ENCODE measurements around the gene CADM3.

CADM3 gene, protein sequence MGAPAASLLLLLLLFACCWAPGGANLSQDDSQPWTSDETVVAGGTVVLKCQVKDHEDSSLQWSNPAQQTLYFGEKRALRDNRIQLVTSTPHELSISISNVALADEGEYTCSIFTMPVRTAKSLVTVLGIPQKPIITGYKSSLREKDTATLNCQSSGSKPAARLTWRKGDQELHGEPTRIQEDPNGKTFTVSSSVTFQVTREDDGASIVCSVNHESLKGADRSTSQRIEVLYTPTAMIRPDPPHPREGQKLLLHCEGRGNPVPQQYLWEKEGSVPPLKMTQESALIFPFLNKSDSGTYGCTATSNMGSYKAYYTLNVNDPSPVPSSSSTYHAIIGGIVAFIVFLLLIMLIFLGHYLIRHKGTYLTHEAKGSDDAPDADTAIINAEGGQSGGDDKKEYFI

DNA sequence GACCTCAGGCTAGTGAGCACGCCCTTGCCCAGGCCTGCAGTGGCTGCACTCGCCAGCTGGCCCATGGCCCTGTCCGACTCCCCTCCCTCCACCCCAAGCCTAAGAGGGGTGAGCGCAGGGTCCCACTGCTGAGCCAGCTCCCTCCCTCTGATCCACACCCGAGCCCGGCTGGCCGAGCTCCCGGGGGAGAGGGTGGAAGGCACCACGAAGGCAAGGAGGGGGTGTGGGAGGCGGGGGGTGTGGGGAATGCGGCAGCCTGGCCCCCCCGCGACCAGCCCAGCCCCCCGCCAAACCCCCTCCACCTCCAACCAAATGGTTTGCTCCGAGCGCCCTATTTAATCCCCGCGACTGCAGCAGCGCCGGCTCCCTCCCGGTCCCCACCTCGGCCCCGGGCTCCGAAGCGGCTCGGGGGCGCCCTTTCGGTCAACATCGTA lies at the start of gene CADM3:
Gene CADM3, plus strand, starts transcription at position 362 of the 434 bp plus-strand sequence. CDS start 151 bp downstream, outside the sequence.
- no peak for DNase-seq (ENCODE audit: low read depth)

DNA sequence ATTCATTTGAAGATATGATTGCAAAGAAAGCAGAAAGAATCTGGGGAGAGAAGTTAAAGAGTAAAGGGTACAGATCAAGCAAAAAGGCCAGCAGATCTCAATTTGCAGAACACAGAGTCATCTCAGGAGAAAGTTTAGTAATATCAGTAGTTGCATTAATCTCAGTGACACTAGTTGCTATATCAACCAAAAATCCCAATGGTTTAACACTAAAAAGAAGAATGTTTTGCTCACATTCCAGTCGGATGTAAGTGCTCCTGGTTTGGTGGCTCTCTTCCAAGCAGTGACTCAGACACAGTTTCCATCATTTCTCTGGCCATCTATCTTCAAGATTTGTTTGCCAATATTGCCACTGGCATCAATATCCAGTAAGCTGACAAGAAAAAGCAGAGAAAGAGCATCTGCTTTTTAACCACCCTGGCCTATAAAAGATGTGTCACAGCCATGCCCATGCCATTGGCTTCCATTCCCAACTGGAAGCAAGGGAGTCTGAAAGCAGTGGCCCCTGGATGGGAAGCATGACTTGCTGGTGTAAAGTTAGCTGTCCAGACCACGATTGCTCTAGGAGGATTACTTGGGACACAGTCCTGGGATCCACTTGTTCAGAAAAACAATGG lies 49.3 kb upstream of the CADM3 start:
- DNase-seq (ENCODE audit: low read depth), result no peak

DNA sequence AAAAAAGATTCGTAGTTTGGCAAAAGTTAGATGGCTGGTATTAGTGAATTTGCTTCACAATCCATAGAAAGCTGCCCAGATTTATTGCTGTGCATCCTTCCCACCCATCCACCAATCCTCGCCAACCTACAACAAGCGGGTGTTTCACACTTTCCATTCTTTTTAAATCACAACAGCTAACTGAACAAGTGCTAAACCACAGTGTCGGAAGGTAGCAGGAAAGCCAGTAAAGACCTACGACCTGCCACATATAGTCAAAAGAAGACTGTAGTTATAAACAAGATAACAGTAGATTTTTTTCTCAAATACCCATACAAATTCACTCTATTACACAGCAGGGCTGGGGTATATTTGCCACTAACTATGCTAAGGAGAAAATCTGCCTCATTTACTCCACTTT lies 47.8 kb upstream of the CADM3 start:
- no peak for DNase-seq (ENCODE audit: low read depth)

DNA sequence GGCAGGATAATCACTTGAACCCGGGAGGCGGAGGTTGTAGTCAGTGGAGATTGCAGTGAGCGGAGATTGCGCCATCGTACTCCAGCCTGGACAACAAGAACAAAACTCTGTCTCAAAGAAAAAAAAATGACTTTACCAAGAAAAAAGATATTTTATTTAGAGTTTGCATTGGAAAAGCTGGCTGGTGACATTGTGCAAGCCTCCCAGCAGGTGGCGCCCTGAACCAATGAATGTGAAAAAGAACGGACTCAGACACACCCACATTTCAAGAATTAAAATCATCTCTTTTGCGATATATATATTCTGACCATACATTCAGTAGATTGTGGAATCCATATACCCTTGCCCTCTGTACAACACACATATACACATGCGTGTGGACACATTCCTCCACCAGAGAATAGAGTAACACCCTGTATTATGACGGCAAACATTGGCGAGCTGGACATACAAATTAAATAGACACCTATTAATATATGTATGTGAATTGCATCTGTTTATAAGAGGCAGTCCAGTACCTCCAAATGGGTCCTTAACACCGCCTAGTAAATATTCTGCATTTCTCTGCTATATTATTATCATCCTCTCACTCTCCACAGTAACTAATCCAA lies 39.0 kb upstream of the CADM3 start:
- DNase-seq (ENCODE audit: low read depth), result peak; percentile 61

DNA sequence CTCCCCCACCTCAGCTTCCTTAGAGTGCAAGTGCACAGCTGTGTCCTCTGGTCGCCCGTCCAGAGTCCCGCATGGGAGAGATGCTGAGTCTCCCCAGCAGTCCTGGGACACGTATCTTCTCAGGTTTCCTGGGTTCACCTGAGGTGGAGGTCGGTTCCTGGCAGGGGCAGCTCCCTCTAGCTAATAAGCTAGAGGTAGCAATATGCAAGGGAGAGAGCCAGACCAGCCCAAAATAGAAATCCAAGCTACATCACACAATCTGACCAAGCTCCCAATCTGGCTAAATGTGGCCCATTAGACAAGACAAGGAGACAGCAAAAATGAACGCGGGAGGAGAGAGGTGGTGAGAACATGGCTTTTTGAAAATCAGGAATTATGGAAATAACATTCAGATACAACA lies 30.9 kb upstream of the CADM3 start:
- DNase-seq (ENCODE audit: low read depth), result no peak

DNA sequence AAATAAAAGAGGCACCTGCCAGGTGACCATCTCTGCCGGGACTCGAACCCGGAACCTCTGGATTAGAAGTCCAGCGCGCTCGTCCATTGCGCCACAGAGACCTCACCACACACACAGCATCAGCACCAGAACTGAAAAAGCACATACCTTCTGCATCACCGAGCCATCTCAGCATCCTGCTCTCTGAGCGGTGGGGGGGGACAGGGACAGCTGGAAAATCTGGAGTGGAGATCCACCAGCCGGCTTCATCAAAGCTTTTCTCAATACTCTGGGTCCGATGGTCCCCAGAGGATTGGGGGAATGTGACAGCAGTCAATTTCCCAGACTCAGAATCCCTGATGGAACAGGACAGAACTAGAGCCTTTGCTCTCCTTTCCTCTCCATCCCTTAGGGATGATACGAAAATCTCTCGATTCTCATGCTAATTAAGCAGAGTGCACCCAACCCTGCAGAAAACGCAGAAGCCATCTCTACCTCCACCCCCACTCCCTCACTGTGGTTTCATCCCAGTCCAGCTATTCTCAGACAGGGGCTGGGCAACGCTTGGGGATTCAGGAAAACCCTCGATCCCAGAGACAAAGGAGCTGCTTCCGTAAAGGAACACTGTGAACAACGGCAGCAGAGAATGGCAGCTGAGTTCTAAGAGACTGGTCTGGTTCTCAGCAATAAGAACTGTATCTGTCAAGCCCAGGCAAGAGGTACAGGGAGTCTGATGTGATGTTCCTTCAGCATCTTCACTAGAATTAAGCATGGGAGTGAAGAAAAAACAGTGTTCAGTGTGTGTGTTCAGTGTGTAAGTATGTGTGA lies 29.6 kb upstream of the CADM3 start:
- peak; percentile 1 for DNase-seq (ENCODE audit: low read depth)

DNA sequence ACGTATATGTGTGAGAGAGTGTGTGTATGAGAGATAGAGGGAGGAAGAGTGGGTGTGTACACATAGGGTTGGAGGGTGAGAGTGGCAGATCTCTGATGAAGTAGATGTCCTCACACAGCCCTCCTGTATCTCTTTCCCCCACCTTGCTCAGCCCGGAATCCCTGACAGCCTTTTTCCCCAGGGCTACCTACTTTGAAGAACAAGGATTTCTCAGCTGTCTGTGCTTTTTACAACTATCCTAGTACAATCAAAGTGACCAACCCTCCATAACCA lies 29.1 kb upstream of the CADM3 start:
- DNase-seq (ENCODE audit: low read depth), result no peak

DNA sequence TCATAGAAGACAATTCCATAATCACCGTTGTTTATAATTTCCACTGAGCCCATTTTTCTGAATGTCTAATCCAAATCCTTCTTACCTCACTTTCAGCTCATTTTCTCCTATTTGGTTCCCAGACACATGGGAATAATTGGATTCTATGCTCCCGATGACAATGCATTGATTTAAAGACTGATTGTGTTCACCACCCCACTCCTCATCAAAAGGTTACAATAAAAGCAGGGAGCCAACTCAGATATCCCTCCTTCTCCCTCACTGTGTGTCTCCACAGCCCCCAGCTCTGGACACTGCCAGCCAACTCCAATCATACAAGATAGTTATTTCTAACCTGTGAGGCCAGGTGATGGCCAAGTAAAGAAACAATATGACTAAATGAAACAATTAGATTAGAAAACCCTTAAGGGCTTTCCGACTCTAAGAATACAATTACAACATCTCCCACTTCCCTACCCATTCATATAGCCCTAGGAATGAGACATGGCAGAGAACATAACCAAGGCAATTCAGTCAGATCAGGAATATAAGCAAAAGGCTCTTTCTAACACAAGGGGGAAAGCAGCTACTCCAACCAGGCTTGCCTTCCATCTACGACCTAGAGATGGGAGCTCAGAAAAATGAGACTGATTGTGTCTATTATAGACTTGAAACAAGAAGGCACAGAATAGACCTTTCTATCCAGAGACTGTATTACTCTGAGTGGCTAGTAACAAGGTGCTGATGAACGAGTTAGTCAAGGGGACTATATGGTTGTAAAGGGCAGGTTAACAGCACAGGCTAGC lies 28.5 kb upstream of the CADM3 start:
- DNase-seq (ENCODE audit: low read depth), result no peak

DNA sequence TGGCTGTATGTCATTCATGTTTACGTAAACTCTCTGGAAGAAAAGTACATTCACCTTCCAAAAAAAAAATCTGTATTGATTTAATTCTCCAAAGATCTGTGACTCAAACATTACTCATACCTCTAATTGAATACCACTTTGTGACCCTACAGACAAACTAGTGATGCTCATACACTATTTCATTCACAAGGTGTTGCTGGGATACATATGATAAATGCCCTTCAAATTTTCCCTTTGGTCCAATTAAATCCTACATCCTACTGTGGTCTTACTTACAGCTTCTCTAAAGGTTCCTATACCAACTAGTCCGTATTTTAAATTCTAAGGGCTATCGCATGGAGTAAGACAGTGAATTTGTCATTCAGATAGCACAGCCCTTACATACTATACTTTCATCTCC lies 26.8 kb upstream of the CADM3 start:
- no peak for DNase-seq (ENCODE audit: low read depth)

DNA sequence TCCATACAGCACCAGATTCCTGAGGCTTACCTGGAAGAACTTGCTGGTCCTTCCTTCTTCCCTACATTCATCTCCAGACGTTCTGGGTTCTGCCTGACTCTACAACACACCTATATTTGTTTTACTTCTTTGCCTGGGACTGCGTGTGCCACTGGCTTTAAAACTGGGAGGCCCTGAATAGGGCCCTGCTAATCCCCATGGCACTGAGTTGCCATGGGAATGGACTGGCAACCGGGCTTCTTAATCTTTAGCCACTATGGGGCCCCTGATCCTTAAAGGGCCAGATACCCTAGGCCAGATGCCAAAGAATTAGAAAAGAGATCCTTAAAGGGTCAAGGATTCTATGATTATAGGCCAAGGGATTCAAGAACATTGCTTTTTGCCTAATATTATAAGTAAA lies 24.4 kb upstream of the CADM3 start:
- no peak for DNase-seq (ENCODE audit: low read depth)

DNA sequence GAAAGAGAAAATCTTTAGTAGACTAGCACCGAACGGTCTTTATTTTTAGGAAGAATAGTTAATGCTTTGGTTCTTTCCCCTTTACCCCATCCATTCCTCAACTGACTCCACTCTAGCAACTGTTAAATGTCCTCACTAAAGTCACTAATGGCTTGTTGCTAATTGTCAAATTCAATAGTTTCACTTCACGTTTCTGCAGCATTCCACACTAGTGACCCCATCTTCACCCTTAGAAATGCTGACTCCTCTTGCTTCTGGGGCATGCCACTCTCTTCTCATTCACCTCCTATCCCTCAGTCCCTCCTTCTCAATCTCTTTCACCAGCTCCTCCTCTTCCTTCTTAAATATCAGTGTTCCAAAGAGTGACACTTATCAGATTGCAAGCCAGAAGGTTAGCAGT lies 19.4 kb upstream of the CADM3 start:
- no peak for DNase-seq (ENCODE audit: low read depth)

DNA sequence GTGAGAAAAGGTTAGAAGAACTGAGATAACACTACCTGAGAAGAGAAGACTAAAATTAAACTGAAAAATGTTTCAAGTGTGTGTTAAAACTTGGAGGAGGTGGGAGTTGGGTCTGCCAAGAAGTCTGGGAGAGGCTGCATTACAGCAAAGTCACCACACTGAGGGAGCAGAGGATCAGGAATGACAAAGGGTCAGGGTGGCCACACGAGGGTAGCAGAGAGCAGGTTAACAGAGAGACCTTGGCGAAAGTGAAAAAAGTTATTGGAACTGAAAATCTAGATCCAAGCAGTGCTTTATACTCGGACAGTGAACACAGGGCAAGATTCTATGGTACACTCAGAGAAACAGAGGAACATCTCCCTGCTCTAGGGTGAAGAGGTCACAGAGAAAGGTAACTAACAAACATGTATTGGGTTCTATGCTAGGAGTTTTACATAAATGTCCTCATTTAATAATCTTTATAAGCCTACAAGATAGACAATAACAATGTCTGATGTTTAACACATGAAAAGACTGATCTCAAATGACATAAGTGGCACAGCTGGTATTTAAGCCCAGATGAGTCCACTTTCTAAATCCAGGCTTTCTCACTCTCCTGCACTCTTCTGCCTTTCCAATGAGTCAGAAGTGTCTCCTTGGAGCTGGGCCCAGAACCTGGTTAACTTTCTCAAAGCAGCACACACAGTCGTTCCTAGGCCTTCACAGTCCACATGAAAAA lies 10.3 kb upstream of the CADM3 start:
- DNase-seq (ENCODE audit: low read depth), result peak; percentile 53

DNA sequence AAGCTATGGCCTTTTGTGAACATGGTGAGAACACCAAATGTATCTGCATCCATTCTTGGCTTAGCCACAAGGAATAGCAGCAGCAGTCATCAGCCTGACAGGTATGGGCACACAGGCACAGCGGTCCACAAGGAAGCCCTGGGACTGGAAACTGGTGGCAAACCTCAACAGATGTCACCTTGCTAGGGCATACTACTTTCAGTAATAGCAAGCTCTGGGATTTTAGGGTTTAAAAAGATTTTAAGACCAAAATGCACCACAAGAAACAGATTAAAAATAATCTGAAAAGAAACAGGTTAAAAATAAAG lies 9.7 kb upstream of the CADM3 start:
- no peak for DNase-seq (ENCODE audit: low read depth)

DNA sequence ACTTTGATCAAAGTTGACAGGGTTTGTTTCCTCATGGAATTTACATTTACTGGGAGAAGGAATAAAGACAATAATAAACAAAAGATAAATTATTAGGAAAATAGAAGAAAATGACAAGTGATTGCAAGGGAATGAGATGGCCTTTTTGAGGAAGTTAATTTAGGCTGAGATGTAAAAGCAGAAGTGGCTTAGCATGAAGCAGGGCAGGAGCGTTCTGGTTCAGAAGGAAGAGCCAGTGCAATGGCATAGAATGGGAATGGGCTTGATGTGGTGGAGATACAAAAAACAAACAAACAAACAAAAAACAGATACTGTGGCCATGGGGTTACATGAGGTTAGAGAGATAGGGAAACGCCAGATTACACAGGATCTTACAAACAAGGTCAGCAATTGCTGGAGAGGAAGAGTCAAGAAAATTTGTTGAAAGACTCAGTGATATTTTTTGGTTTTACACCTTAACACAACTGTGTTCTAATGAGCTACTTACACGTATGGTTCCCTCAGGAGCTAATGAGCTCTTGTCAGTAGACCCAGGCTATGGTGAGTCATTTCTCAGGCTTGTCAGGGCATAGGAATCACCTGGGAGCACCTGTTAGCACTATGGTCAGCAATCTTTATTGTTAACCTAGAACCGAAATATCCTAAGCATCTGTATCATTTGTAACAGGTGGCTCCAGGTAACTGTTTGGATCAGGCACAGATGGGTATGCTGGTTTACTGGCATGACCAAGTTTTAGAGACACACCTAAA lies 8.7 kb upstream of the CADM3 start:
- DNase-seq (ENCODE audit: low read depth), result no peak

DNA sequence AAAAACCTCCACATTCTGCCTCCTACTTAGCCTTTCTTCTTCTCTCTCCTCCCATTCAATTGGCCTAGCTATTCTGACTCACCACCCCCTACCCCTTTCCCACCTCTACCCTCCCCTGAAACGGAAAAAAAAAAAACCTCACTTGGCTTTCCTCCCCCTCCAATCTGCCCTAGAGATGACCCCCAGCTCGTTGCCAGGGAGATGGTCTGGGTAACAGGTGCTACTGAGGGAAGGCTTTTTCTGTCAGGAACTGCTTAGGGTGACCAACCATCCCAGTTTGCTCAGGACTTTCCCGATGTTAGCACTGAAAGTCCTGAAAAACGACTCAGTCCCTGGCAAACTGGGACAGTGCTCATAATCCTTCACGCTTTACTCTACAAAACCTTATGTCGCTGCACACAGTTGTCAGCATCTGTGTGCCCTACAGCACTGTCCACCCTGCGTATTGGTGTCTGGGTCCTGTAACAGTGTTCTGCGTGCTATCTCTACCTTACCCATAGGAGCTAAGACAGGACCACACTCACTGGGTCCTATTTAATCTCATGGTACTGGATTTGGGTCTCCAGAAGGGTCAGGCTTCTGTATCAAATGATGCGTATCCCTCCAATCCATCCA lies 7.7 kb upstream of the CADM3 start:
- no peak for DNase-seq (ENCODE audit: low read depth)

DNA sequence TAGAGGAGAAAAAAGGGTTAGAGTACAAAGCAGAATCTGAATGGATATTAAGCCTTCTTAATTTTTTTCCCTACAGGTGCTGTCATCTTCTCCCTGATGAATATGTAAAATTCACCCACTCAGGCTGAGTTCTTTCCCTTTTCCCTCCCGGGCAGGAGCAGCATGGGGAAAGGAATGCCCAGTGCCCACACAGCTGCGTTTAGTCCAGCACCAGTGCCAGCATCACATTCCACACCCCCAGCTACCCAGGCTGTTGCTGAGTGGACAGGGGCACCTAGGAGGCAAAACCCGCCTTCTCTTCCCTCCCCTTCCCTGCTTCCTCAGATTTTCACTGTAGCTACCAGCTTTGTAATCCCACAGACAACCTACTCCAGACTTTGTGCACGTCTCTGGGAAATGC lies 3.4 kb upstream of the CADM3 start:
- DNase-seq (ENCODE audit: low read depth), result no peak

DNA sequence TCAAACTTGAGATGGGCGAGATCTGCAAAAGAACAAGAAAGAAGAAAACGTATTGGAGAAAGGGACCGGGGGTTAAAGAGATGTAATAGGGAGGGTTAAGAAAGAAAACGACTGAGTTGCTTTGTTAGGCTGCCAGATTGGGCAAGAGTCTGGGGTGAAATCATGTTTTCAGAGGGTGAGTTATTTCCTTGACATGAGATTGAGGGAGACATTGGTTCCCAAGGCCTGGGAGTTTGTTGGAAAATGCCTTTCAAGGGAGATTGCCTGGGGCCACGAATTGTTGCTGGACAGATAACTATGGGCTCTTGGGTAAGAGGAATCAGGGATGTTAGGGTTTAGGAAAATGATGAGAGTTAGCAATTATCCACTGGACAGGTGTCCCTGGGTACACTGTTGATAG lies 776 bp upstream of the CADM3 start:
- no peak for DNase-seq (ENCODE audit: low read depth)

DNA sequence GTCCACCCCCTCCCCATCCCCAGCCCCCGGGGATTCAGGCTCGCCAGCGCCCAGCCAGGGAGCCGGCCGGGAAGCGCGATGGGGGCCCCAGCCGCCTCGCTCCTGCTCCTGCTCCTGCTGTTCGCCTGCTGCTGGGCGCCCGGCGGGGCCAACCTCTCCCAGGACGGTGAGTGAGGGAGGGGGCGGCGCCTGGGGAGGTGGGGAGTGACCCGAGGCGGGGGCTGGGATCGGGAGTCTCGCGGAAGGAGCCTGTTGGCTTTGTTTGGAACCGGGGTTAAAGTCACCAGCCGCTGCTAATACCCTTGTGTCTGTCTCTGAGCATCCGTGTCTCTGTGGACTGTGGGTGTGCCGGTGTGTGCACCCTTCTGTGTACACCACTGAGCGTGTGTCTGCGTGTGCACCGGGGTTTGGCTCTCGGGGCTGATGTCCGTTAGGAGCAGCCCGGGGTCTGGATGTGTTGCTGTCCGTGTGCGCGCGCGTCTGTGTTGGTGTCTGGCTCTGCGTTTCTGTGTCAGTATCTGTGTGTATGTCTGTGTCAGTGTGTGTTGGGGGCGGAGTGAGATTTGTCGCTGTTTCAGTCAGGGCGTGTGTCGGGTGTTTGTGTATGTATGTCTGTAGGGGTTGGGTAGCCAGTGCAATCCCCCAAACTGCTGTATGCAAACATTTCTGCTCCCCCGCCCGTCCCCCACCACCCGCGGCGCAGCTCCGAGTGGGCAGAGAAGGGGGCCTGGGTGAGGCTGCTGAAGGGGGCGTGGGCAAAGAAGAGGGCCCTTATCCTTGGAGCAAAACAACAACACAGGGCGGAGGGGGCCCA lies 480 bp downstream of the CADM3 start:
- no peak for DNase-seq (ENCODE audit: low read depth)

DNA sequence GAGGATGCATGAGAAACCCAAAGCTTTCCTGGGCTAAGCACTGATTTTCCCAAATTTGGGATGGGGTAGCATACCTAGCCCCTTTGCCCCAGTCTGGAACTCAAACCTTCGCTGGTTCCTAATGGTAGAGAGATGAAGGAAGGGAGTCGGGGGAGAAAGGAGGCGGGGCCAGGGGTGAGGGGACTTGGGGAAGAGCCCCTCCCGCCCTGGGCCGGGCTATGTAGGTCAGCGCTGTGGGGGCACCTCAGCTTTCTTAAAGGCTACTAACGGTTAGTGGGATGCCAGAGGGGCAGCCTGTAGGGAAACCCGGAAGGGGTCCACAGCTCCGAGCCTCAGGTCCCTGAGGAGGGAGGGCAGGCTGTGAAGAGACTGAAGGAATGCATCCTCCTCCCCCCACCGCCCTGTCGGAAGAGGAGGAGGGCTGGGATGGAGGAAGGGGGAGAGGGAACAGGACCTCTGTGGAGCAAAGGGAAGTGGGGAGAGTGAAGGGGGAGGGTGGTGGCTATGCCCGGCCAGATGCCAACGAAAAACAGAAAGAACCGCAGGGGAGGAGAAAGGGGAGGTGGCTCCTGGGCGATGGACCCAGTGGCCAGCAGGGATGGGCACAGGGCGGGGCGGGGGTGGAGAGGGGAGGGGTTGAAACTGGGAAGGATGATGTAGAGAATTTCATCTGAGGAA lies 1.3 kb downstream of the CADM3 start:
- DNase-seq (ENCODE audit: low read depth), result no peak
